ENCODE data around the gene FFAR4.

FFAR4 gene

DNA sequence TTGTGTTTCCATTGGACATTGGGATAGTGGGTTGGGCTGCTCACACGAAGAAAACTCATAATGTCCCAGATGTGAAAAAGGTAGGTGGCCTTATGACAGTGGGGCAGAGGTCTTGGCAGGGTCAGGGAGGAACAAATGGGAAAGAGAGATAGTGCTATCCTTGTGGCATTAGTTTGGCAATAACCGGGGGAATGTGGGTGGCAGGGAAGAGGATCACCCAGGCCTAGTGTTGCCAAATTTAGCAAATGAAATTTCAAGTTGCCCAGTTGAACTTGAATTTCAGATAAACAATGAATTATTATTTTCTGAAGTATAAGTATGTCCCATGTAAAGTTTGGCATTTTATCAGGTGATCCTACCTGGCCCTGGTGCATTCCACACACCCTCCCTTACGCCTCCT lies 46.7 kb downstream of the FFAR4 start:
- Histone ChIP-seq H4K8ac (ENCODE audit: low read depth, low read length) (no peak overlapping the region), H4K91ac (ENCODE audit: low read depth, low read length) (no peak overlapping the region), H2BK120ac (ENCODE audit: insufficient read depth, low read length, poor library complexity) (no peak overlapping the region), H3K23ac (ENCODE audit: low read length) (no peak overlapping the region), H2AK5ac (ENCODE audit: low read length) (no peak overlapping the region), H3K9me3 (ENCODE audit: insufficient read depth, low read depth, low read length) (no peaks in the 10 kb centered on the region), H3K4ac (ENCODE audit: low read depth, low read length) (no peak overlapping the region), H3K14ac (ENCODE audit: low read length) (no peak overlapping the region), H3K27me3 (ENCODE audit: insufficient read depth, low read length) (no peaks in the 10 kb centered on the region), H2BK5ac (ENCODE audit: low read depth, low read length, poor library complexity) (no peak overlapping the region), H3K18ac (ENCODE audit: low read length) (no peak overlapping the region), H3K4me1 (ENCODE audit: control insufficient read depth in 1 of 2, insufficient read depth in 2 of 2, low read length in 2 of 2) (no peaks in the 10 kb centered on the region), H3K79me1 (ENCODE audit: low read length) (no peaks in the 10 kb centered on the region), H3K36me3 (ENCODE audit: control insufficient read depth in 1 of 2, insufficient read depth in 2 of 2, low read length in 2 of 2) (no peaks in the 10 kb centered on the region), H3K4me2 (ENCODE audit: low read length) (no peak overlapping the region), H2BK12ac (ENCODE audit: low read length) (no peak overlapping the region), H3K79me2 (ENCODE audit: control insufficient read depth, insufficient read depth, low read length, poor library complexity) (no peaks in the 10 kb centered on the region), H3K4me3 (ENCODE audit: low read depth, low read length) (no peak overlapping the region), H4K12ac (ENCODE audit: low read depth, low read length) (no peak overlapping the region), H3K27ac (ENCODE audit: low read depth, low read length) (no peak overlapping the region), H3K9ac (ENCODE audit: low read length) (no peak overlapping the region), H2AFZ (ENCODE audit: insufficient read depth, low read length, poor library complexity) (no peak overlapping the region)
- no peak for DNase-seq
- WGBS (ENCODE audit: extremely low coverage, insufficient coverage, insufficient read length): no CpG with 5 or more reads among the region's 3 CpGs

DNA sequence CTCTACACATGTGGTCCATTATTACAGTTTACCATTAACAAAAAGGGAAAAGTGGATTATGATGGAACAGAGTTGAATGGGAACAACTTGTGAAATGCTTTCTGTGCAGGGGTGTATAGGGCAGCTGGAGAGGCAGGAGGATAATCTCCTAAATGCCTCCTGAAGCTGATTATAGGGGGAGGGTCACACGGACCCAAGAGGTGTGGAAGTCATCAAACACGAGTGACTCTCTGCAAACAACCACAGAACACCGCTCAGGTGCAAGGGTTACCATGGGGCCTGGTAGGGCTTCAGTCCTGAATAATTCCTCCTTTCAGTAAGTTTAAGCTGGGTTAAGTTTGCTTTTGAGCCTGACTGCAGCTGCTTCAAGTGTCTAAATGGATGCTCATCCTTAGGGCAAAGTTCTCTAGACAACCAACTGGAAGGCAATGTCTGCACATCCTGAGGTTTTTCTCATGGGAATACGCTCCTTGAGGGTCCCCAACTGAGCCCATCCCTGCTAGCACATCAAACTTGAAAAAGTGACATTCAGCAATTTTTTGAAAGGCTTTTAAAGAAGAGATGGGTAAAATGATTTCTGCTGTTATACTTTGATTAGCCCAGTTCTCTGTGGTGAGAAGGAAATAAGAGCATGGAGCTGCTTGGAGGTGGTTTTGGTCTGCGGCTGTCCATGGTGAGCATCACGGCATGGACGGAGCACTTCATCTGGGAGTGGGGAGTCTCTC lies 47.8 kb downstream of the FFAR4 start:
- no peaks in the 10 kb centered on the region for H3K36me3 ChIP-seq (ENCODE audit: control insufficient read depth in 1 of 2, insufficient read depth in 2 of 2, low read length in 2 of 2)
- H3K27me3 ChIP-seq (ENCODE audit: insufficient read depth, low read length): no peaks in the 10 kb centered on the region
- no peak overlapping the region for H3K14ac ChIP-seq (ENCODE audit: low read length)
- no peak overlapping the region for H2BK120ac ChIP-seq (ENCODE audit: insufficient read depth, low read length, poor library complexity)
- H2AK5ac ChIP-seq (ENCODE audit: low read length): no peak overlapping the region
- no peak overlapping the region for H3K9ac ChIP-seq (ENCODE audit: low read length)
- no peak overlapping the region for H2BK12ac ChIP-seq (ENCODE audit: low read length)
- no peak overlapping the region for H2BK5ac ChIP-seq (ENCODE audit: low read depth, low read length, poor library complexity)
- no peaks in the 10 kb centered on the region for H3K79me2 ChIP-seq (ENCODE audit: control insufficient read depth, insufficient read depth, low read length, poor library complexity)
- H3K79me1 ChIP-seq (ENCODE audit: low read length): no peaks in the 10 kb centered on the region
- H3K4me3 ChIP-seq (ENCODE audit: low read depth, low read length): no peak overlapping the region
- no peak overlapping the region for H2AFZ ChIP-seq (ENCODE audit: insufficient read depth, low read length, poor library complexity)
- no CpG with 5 or more reads among the region's 7 CpGs for WGBS (ENCODE audit: extremely low coverage, insufficient coverage, insufficient read length)
- no peak for DNase-seq
- no peak overlapping the region for H4K8ac ChIP-seq (ENCODE audit: low read depth, low read length)
- H4K91ac ChIP-seq (ENCODE audit: low read depth, low read length): no peak overlapping the region
- no peaks in the 10 kb centered on the region for H3K9me3 ChIP-seq (ENCODE audit: insufficient read depth, low read depth, low read length)
- no peak overlapping the region for H3K18ac ChIP-seq (ENCODE audit: low read length)
- no peak overlapping the region for H3K27ac ChIP-seq (ENCODE audit: low read depth, low read length)
- H3K4ac ChIP-seq (ENCODE audit: low read depth, low read length): no peak overlapping the region
- no peak overlapping the region for H4K12ac ChIP-seq (ENCODE audit: low read depth, low read length)
- H3K4me1 ChIP-seq (ENCODE audit: control insufficient read depth in 1 of 2, insufficient read depth in 2 of 2, low read length in 2 of 2): no peaks in the 10 kb centered on the region
- H3K23ac ChIP-seq (ENCODE audit: low read length): no peak overlapping the region
- H3K4me2 ChIP-seq (ENCODE audit: low read length): no peak overlapping the region

DNA sequence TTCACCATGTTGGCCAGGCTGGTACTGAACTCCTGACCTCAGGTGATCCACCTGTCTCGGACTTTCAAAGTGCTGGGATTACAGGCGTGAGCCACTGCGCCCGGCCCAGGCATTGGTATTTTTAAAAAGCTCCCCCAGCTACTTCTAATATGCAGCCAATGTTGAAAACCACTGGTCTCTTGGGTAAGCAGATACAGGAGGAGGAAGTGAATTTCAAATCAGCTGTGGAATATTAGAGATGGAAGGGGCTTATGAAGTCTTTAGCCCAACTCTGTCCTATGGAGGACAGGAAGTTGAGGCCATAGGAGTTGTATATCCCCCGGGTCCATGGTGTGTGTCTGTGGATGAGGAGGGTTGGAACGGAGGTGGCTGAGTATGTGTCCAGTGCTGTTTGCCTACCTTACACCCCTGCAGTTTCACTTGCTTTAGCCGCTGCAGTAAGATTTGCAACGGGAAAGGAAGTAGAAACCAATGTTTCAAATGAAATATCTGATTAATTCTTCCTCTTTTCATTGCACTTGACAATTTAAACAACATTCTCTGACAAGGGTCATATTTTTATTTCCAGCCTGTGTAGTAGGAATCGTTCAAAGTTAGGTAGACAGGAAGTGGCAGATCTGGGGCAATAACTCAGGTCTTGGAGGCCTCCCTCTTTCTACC lies 49.2 kb downstream of the FFAR4 start:
- WGBS (ENCODE audit: extremely low coverage, insufficient coverage, insufficient read length): no CpG with 5 or more reads among the region's 9 CpGs
- H4K8ac ChIP-seq (ENCODE audit: low read depth, low read length): no peak overlapping the region
- no peaks in the 10 kb centered on the region for H3K79me1 ChIP-seq (ENCODE audit: low read length)
- no peaks in the 10 kb centered on the region for H3K36me3 ChIP-seq (ENCODE audit: control insufficient read depth in 1 of 2, insufficient read depth in 2 of 2, low read length in 2 of 2)
- H3K4me2 ChIP-seq (ENCODE audit: low read length): no peak overlapping the region
- H3K27me3 ChIP-seq (ENCODE audit: insufficient read depth, low read length): no peaks in the 10 kb centered on the region
- H4K12ac ChIP-seq (ENCODE audit: low read depth, low read length): no peak overlapping the region
- no peak overlapping the region for H2BK5ac ChIP-seq (ENCODE audit: low read depth, low read length, poor library complexity)
- H2AFZ ChIP-seq (ENCODE audit: insufficient read depth, low read length, poor library complexity): no peak overlapping the region
- H3K79me2 ChIP-seq (ENCODE audit: control insufficient read depth, insufficient read depth, low read length, poor library complexity): no peaks in the 10 kb centered on the region
- H3K27ac ChIP-seq (ENCODE audit: low read depth, low read length): no peak overlapping the region
- DNase-seq: no peak
- H3K18ac ChIP-seq (ENCODE audit: low read length): no peak overlapping the region
- no peak overlapping the region for H3K9ac ChIP-seq (ENCODE audit: low read length)
- no peak overlapping the region for H3K4ac ChIP-seq (ENCODE audit: low read depth, low read length)
- H3K4me3 ChIP-seq (ENCODE audit: low read depth, low read length): no peak overlapping the region
- H2BK120ac ChIP-seq (ENCODE audit: insufficient read depth, low read length, poor library complexity): no peak overlapping the region
- no peak overlapping the region for H2AK5ac ChIP-seq (ENCODE audit: low read length)
- H3K9me3 ChIP-seq (ENCODE audit: insufficient read depth, low read depth, low read length): no peaks in the 10 kb centered on the region
- H3K4me1 ChIP-seq (ENCODE audit: control insufficient read depth in 1 of 2, insufficient read depth in 2 of 2, low read length in 2 of 2): no peaks in the 10 kb centered on the region
- H4K91ac ChIP-seq (ENCODE audit: low read depth, low read length): no peak overlapping the region
- H3K23ac ChIP-seq (ENCODE audit: low read length): no peak overlapping the region
- no peak overlapping the region for H3K14ac ChIP-seq (ENCODE audit: low read length)
- no peak overlapping the region for H2BK12ac ChIP-seq (ENCODE audit: low read length)

DNA sequence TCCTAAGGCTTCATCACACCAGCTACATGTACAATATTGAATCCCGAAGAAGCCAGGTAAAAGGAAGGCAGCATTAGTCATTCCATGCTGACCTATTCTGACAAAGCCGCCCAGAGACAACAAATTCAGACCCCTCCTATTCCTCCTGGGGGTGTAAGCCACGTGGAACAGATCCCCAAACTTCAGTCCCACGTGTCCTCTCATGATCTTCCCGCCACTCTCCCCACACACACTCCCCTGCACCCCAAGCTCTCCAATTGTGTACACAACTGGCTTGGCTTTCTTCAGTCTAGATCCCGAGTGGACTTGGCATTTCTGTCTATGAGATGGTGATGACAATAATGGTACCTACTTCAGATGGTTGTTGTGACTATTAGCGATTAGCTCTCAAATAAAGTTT lies 54.5 kb downstream of the FFAR4 start:
- Histone ChIP-seq H2BK120ac (ENCODE audit: insufficient read depth, low read length, poor library complexity) (no peak overlapping the region), H3K4me2 (ENCODE audit: low read length) (no peak overlapping the region), H3K14ac (ENCODE audit: low read length) (no peak overlapping the region), H3K9me3 (ENCODE audit: insufficient read depth, low read depth, low read length) (no peaks in the 10 kb centered on the region), H3K27ac (ENCODE audit: low read depth, low read length) (no peak overlapping the region), H3K79me1 (ENCODE audit: low read length) (no peaks in the 10 kb centered on the region), H3K9ac (ENCODE audit: low read length) (no peak overlapping the region), H4K12ac (ENCODE audit: low read depth, low read length) (no peak overlapping the region), H2BK5ac (ENCODE audit: low read depth, low read length, poor library complexity) (no peak overlapping the region), H3K4me3 (ENCODE audit: low read depth, low read length) (no peak overlapping the region), H3K4me1 (ENCODE audit: control insufficient read depth in 1 of 2, insufficient read depth in 2 of 2, low read length in 2 of 2) (no peaks in the 10 kb centered on the region), H3K4ac (ENCODE audit: low read depth, low read length) (no peak overlapping the region), H3K23ac (ENCODE audit: low read length) (no peak overlapping the region), H2AFZ (ENCODE audit: insufficient read depth, low read length, poor library complexity) (no peak overlapping the region), H2AK5ac (ENCODE audit: low read length) (no peak overlapping the region), H3K36me3 (ENCODE audit: control insufficient read depth in 1 of 2, insufficient read depth in 2 of 2, low read length in 2 of 2) (no peaks in the 10 kb centered on the region), H3K79me2 (ENCODE audit: control insufficient read depth, insufficient read depth, low read length, poor library complexity) (no peaks in the 10 kb centered on the region), H4K91ac (ENCODE audit: low read depth, low read length) (no peak overlapping the region), H3K27me3 (ENCODE audit: insufficient read depth, low read length) (no peaks in the 10 kb centered on the region), H4K8ac (ENCODE audit: low read depth, low read length) (no peak overlapping the region), H3K18ac (ENCODE audit: low read length) (no peak overlapping the region), H2BK12ac (ENCODE audit: low read length) (no peak overlapping the region)
- no CpG with 5 or more reads among the region's 7 CpGs for WGBS (ENCODE audit: extremely low coverage, insufficient coverage, insufficient read length)
- DNase-seq: no peak

Data from trophoblast cell (in vitro differentiated cells and primary cell).